ENCODE results near the gene FBXO41.

Gene FBXO41

GRCh38 chr2:73250872-73251846 lies 33.1 kb downstream of the FBXO41 start:
- Histone ChIP-seq H3K27ac (replicated peaks) (no peak overlapping the region), H3K27me3 (ENCODE audit: insufficient read depth, poor library complexity, severe bottlenecking) (no peaks in the 10 kb centered on the region), H3K4me3 (replicated peaks; ENCODE audit: insufficient read depth, low read length) (no peak overlapping the region)
- DNase-seq (ENCODE audit: low read depth in 1 of 2, low spot score in 1 of 2) = no peak
- TF ChIP-seq CTCF (IDR thresholded peaks at IDR 0.05; ENCODE audit: insufficient read depth, low read length) = no peak
- TF ChIP-seq REST (IDR thresholded peaks at IDR 0.05; ENCODE audit: insufficient replicate concordance, low read depth) = no peak
- 0 out of 2 replicates have a peak, but pooled peaks have one; percentile 22 for TF ChIP-seq POLR2AphosphoS5 (IDR thresholded peaks at IDR 0.05; ENCODE audit: low read depth)

- no peak overlapping the region for H3K4me3 ChIP-seq (replicated peaks; ENCODE audit: insufficient read depth, low read length)
- no peak overlapping the region for H3K27ac ChIP-seq (replicated peaks)
- no peak for DNase-seq (ENCODE audit: low read depth in 1 of 2, low spot score in 1 of 2)
- no peak for TF ChIP-seq GABPA (IDR thresholded peaks at IDR 0.05; ENCODE audit: low read depth)
- no peak for TF ChIP-seq CTCF (IDR thresholded peaks at IDR 0.05; ENCODE audit: insufficient read depth, low read length)
- TF ChIP-seq POLR2AphosphoS5 (IDR thresholded peaks at IDR 0.05; ENCODE audit: low read depth) = no peak
- TF ChIP-seq REST (IDR thresholded peaks at IDR 0.05; ENCODE audit: insufficient replicate concordance, low read depth) = no peak
- no peak for TF ChIP-seq SPI1 (IDR thresholded peaks at IDR 0.05; ENCODE audit: borderline replicate concordance, low read depth)
- H3K27me3 ChIP-seq (ENCODE audit: insufficient read depth, poor library complexity, severe bottlenecking) = no peaks in the 10 kb centered on the region
Measured at GRCh38 chr2:73249636-73250035, 34.6 kb downstream of the FBXO41 start.

GRCh38 chr2:73246850-73247249 lies 37.4 kb downstream of the FBXO41 start:
- no peak for TF ChIP-seq CTCF (IDR thresholded peaks at IDR 0.05; ENCODE audit: insufficient read depth, low read length)
- TF ChIP-seq REST (IDR thresholded peaks at IDR 0.05; ENCODE audit: insufficient replicate concordance, low read depth) = no peak
- no peak for TF ChIP-seq SPI1 (IDR thresholded peaks at IDR 0.05; ENCODE audit: borderline replicate concordance, low read depth)
- no peak for DNase-seq (ENCODE audit: low read depth in 1 of 2, low spot score in 1 of 2)
- Histone ChIP-seq H3K27me3 (ENCODE audit: insufficient read depth, poor library complexity, severe bottlenecking) (no peaks in the 10 kb centered on the region), H3K27ac (replicated peaks) (no peak overlapping the region), H3K4me3 (replicated peaks; ENCODE audit: insufficient read depth, low read length) (no peak overlapping the region)

All from HL-60 (cell line).